GM12873 (cell line): Measurements from ENCODE around the gene TINAG.
A peak's percentile ranks its signal among the peaks of the same experiment; 100 is the strongest.

Experiments used
- CTCF ChIP-seq: IDR thresholded peaks from 2 replicates; pipeline ENCODE4 v1.5.1; 2012; ENCODE audit warnings: low read depth, mild to moderate bottlenecking, moderate library complexity, low read length, control low read depth; ENCODE audit not compliant: insufficient read depth; ENCODE audit errors: missing control alignments

Gene TINAG

GRCh38 chr6:54308289-54308985 is at the start of gene TINAG:
TINAG (plus strand) TSS chr6:54308441; CDS start chr6:54308551, 110 bp downstream.
- TF ChIP-seq CTCF, result no peak

GRCh38 chr6:54260025-54260424 is 48.2 kb upstream of the TINAG start:
- TF ChIP-seq CTCF, result no peak

GRCh38 chr6:54262499-54262898 is 45.7 kb upstream of the TINAG start:
- TF ChIP-seq CTCF, result no peak

GRCh38 chr6:54262971-54263370 is 45.3 kb upstream of the TINAG start:
- TF ChIP-seq CTCF, result no peak

- TF ChIP-seq CTCF, result no peak
Measured at GRCh38 chr6:54264581-54265272, 43.5 kb upstream of the TINAG start.

- TF ChIP-seq CTCF, result no peak
Measured at GRCh38 chr6:54266400-54266923, 41.8 kb upstream of the TINAG start.

- TF ChIP-seq CTCF, result peak; percentile 50
Measured at GRCh38 chr6:54267798-54268197, 40.4 kb upstream of the TINAG start.
